ENCODE results near the gene CDHR1. TPM values are rescaled to one million over a fixed set of nuclear protein-coding genes. Genes with fewer than 3 reads are reported as not detected.
A peak's percentile ranks its signal among the peaks of the same experiment; 100 is the strongest.

Gene CDHR1
- total RNA-seq, 1 experiment from 2014 or later, result 5.0 TPM

DNA sequence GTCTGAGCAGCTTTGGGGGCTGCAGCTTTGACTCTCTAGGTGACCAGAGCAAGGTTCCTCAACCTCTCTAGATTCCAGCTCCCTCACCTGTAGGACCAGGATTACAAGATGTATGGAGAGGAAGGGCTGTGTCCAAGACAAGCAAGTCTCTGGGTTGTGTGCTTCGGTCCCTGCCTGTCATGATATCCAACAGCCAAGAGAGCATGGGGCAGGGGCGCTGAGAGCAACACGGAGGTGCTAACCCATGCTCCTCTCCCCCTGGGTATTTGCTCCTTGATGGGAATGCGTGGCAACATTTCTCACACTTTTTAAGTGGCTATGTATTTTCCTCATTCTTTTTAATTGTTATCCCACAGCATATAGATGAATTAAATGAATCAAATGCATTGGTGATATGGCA, 10.3 kb downstream of the CDHR1 start:
- no peak overlapping the region for H3K27ac Mint-ChIP-seq
- H3K4me3 Mint-ChIP-seq, result no peak overlapping the region
- ATAC-seq (no peak), DNase-seq (ENCODE audit: low spot score) (no peak)
- ChIA-PET POLR2A (no interaction called here), CTCF (interaction anchor here (0.6 to 9.2 kb wide), 4 partner anchors 15 to 145 kb away, joined by 3 to 75 read pairs (median 5); no protein-coding TSS in a partner anchor)
- H3K27me3 Mint-ChIP-seq (ENCODE audit: low read depth), result no peaks in the 10 kb centered on the region
- no peaks in the 10 kb centered on the region for H3K36me3 Mint-ChIP-seq
- no peak for TF ChIP-seq GABPB1 (CRISPR knock-in tag; IDR thresholded peaks at IDR 0.05)
- no peaks in the 10 kb centered on the region for H3K4me1 Mint-ChIP-seq
- H3K9me3 Mint-ChIP-seq, result no peaks in the 10 kb centered on the region

DNA sequence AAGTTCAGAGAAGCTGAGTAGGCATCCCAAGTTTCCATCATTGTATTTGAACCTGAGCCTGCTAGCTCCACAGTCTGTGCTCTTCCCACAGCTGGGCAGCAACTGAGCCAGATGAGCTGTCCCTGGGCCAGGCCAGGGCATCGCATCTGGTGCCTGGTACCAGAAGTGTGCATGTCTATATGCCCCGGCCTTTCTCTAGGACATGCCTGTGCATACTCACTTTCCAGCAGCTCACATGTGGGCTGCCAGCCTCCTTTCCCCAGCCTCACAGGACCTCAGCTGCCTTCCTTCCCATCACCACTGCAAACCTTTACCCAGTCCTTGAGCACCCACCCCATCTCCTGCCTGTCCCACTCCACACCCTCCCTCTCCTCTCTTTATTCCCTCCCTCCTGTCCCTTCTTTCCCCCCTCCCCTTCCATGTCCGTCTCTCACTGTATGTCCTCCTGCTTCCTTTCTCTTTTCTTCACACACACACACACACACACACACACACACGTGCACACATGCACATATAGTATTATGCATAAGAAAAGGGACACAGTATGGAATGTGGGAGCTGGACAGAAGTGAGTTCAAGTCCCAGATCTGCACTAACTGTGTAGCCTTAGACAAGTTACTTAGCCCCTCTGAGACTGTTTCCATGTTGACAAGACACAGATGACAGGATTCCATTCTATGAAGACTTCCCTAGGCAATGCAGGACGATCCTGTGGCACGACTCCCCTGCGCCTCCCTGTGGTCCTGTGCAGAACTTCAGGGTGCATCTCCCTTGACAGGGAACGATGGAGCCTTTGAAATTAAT, 10.9 kb downstream of the CDHR1 start:
- H3K27ac Mint-ChIP-seq, result no peak overlapping the region

DNA sequence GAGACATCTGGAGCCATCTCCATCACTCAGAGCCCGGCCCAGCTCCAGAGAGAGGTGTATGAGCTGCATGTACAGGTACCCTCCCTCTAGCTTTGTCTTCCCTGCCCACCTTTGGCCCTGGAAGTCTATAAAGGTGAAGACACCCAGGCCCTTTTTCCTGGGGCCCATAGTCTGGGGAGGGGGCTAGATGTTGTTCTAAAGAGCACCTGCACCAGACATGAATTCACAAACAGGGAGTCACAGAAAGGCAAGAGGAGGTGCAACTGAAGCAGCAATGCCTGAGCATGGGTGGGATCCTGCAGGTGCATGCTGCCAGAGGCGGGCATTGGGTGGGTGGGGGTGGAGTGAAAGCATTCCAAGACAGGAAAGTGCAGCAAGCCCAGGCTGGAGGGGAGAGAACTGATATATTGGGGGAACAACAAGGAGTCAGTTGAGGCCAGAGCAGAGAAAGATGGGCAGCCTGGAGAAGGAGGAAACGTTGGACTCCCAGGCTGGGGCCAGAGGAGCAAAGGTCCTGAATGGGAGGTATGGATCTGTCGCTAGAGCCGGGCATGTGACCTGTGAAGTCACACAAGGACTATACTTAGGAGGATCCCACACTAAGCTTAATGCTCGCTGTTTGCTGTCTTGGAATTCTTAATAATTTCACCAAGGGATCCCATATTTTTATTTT, 11.7 kb downstream of the CDHR1 start:
- CTCF ChIA-PET, result interaction anchor here (0.7 to 9.2 kb wide), 6 partner anchors 9 to 331 kb away, joined by 3 to 75 read pairs (median 4); partner anchors contain the start of gene GHITM
- Mint-ChIP-seq H3K4me3 (no peak overlapping the region), H3K9me3 (no peaks in the 10 kb centered on the region), H3K4me1 (no peaks in the 10 kb centered on the region), H3K27me3 (ENCODE audit: low read depth) (no peaks in the 10 kb centered on the region), H3K36me3 (no peaks in the 10 kb centered on the region), H3K27ac (no peak overlapping the region)
- POLR2A ChIA-PET, result no interaction called here
- no peak for ATAC-seq
- TF ChIP-seq, protein P1, sequence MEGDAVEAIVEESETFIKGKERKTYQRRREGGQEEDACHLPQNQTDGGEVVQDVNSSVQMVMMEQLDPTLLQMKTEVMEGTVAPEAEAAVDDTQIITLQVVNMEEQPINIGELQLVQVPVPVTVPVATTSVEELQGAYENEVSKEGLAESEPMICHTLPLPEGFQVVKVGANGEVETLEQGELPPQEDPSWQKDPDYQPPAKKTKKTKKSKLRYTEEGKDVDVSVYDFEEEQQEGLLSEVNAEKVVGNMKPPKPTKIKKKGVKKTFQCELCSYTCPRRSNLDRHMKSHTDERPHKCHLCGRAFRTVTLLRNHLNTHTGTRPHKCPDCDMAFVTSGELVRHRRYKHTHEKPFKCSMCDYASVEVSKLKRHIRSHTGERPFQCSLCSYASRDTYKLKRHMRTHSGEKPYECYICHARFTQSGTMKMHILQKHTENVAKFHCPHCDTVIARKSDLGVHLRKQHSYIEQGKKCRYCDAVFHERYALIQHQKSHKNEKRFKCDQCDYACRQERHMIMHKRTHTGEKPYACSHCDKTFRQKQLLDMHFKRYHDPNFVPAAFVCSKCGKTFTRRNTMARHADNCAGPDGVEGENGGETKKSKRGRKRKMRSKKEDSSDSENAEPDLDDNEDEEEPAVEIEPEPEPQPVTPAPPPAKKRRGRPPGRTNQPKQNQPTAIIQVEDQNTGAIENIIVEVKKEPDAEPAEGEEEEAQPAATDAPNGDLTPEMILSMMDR (IDR thresholded peaks at IDR 0.05), result peak; percentile 7; the same call in 1 of the 2 replicates
- TF ChIP-seq TCF7 (CRISPR knock-in tag; IDR thresholded peaks at IDR 0.05; ENCODE audit: low read depth), result no peak
- no peak for DNase-seq (ENCODE audit: low spot score)

More for the DNA sequence above, 10.9 kb downstream of the CDHR1 start:
- H3K4me1 Mint-ChIP-seq, result no peaks in the 10 kb centered on the region
- no peak for TF ChIP-seq ZNF232 (CRISPR knock-in tag; IDR thresholded peaks at IDR 0.05)
- TF ChIP-seq, protein P1 (IDR thresholded peaks at IDR 0.05), result peak; percentile 75
- POLR2A ChIA-PET, result no interaction called here
- H3K36me3 Mint-ChIP-seq, result no peaks in the 10 kb centered on the region
- DNase-seq (ENCODE audit: low spot score) (peak; percentile 82), ATAC-seq (peak; percentile 80)
- no peaks in the 10 kb centered on the region for H3K27me3 Mint-ChIP-seq (ENCODE audit: low read depth)
- H3K4me3 Mint-ChIP-seq, result no peak overlapping the region
- H3K9me3 Mint-ChIP-seq, result no peaks in the 10 kb centered on the region
- CTCF ChIA-PET, result interaction anchor here (0.6 to 9.2 kb wide), 8 partner anchors 10 to 332 kb away, joined by 3 to 75 read pairs (median 4); partner anchors contain the start of gene GHITM

DNA sequence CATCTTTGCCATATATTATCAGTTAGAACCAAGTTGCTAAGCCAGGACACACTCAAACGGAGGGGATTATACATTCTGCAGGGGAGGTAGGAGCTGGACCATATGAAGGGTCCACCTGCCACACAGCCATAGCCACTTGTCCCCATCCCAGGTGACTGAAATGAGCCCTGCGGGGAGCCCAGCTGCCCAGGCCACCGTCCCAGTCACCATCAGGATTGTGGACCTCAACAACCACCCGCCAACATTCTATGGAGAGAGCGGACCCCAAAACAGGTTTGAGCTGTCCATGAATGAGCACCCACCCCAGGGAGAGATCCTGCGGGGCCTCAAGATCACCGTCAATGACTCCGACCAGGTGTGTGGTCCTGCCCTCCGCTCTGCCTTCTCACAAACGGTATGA, 13.7 kb downstream of the CDHR1 start:
- no peak for ATAC-seq
- POLR2A ChIA-PET, result no interaction called here

DNA sequence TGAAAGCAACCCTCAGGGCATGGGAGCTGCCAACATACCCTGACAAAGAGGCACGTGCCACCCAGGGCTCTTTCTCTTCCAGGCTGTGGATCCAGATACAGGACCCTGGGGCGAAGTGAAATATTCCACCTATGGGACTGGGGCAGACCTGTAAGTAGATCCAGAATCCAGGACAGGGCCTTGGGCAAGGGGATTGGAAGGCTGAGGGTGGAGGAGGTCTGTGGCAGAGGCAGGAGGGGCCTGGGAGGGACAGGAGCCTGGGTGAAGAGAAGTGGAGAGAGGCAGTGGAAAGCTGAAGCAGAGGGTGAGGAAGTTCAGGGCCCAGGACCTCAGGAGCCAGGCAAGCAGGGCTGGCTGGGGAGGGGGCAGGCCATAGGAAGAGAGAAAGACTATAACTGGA, 17.2 kb downstream of the CDHR1 start:
- POLR2A ChIA-PET, result no interaction called here
- no peak for DNase-seq (ENCODE audit: low spot score)
- Mint-ChIP-seq H3K27ac (no peak overlapping the region), H3K27me3 (ENCODE audit: low read depth) (no peaks in the 10 kb centered on the region), H3K36me3 (no peaks in the 10 kb centered on the region), H3K4me3 (no peak overlapping the region), H3K9me3 (no peaks in the 10 kb centered on the region), H3K4me1 (peaks cover 4% of the 10 kb centered on the region; the same call in 1 of the 2 replicates)
- ATAC-seq, result no peak
- CTCF ChIA-PET, result interaction anchor here (0.8 to 3.3 kb wide), 3 partner anchors 25 to 63 kb away, joined by 4 to 15 read pairs (median 7); no protein-coding TSS in a partner anchor
- TF ChIP-seq GABPB1 (CRISPR knock-in tag; IDR thresholded peaks at IDR 0.05), result no peak
- TF ChIP-seq, protein P2, sequence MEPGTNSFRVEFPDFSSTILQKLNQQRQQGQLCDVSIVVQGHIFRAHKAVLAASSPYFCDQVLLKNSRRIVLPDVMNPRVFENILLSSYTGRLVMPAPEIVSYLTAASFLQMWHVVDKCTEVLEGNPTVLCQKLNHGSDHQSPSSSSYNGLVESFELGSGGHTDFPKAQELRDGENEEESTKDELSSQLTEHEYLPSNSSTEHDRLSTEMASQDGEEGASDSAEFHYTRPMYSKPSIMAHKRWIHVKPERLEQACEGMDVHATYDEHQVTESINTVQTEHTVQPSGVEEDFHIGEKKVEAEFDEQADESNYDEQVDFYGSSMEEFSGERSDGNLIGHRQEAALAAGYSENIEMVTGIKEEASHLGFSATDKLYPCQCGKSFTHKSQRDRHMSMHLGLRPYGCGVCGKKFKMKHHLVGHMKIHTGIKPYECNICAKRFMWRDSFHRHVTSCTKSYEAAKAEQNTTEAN (CRISPR knock-in tag; IDR thresholded peaks at IDR 0.05), result no peak
- TF ChIP-seq NR2C2 (CRISPR knock-in tag; IDR thresholded peaks at IDR 0.05), result no peak
- TF ChIP-seq, protein P3, sequence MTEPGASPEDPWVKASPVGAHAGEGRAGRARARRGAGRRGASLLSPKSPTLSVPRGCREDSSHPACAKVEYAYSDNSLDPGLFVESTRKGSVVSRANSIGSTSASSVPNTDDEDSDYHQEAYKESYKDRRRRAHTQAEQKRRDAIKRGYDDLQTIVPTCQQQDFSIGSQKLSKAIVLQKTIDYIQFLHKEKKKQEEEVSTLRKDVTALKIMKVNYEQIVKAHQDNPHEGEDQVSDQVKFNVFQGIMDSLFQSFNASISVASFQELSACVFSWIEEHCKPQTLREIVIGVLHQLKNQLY (CRISPR knock-in tag; IDR thresholded peaks at IDR 0.05), result no peak
- TF ChIP-seq, protein P4, sequence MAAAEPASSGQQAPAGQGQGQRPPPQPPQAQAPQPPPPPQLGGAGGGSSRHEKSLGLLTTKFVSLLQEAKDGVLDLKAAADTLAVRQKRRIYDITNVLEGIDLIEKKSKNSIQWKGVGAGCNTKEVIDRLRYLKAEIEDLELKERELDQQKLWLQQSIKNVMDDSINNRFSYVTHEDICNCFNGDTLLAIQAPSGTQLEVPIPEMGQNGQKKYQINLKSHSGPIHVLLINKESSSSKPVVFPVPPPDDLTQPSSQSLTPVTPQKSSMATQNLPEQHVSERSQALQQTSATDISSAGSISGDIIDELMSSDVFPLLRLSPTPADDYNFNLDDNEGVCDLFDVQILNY (CRISPR knock-in tag; IDR thresholded peaks at IDR 0.05), result no peak
- no peak for TF ChIP-seq TEAD4 (CRISPR knock-in tag; IDR thresholded peaks at IDR 0.05)
- no peak for TF ChIP-seq CREB1 (CRISPR knock-in tag; IDR thresholded peaks at IDR 0.05)

More for the DNA sequence above, 13.7 kb downstream of the CDHR1 start:
- TF ChIP-seq TP53 (CRISPR knock-in tag; IDR thresholded peaks at IDR 0.05) (no peak), NFYB (CRISPR knock-in tag; conservative IDR thresholded peaks at IDR 0.05; ENCODE audit: low read depth) (no peak)
- no peak overlapping the region for H3K27ac Mint-ChIP-seq
- H3K27me3 Mint-ChIP-seq (ENCODE audit: low read depth), result no peaks in the 10 kb centered on the region
- no peaks in the 10 kb centered on the region for H3K36me3 Mint-ChIP-seq
- no peaks in the 10 kb centered on the region for H3K4me1 Mint-ChIP-seq
- no peaks in the 10 kb centered on the region for H3K9me3 Mint-ChIP-seq
- H3K4me3 Mint-ChIP-seq, result no peak overlapping the region
- DNase-seq (ENCODE audit: low spot score), result no peak
- CTCF ChIA-PET, result interaction anchor here (0.9 to 9.2 kb wide), 4 partner anchors 29 to 181 kb away, joined by 3 to 75 read pairs (median 4); no protein-coding TSS in a partner anchor

Data from WTC11 (cell line).